ENCODE data around the gene HELZ. TPM values are rescaled to one million over a fixed set of nuclear protein-coding genes. Genes with fewer than 3 reads are reported as not detected.

HELZ gene
- total RNA-seq, 1 donor from 2014 or later: 47.4 TPM

DNA sequence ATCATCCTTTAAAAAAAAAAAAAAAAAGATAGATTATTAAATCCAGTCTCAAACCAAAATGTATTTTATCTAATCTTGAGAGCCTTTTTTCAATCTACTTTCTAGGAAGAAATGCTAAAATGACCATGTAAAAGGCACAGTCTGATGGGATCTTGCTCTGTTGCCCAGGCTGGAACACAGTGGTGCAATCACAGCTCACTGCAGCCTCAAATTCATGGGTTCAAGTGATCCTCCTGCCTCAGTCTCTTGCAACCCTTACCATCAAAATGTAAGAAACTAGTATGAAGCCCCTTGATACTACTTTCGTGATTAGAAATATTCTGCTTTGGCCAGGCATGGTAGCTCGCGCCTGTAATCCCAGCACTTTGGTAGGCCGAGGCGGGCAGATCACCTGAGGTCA lies 70.8 kb downstream of the HELZ start:
- H3K4me3 Mint-ChIP-seq (ENCODE audit: unreplicated experiment): no peak overlapping the region
- H3K9me3 Mint-ChIP-seq (ENCODE audit: unreplicated experiment): no peaks in the 10 kb centered on the region
- H3K27me3 Mint-ChIP-seq (ENCODE audit: unreplicated experiment): no peaks in the 10 kb centered on the region
- TF ChIP-seq, protein P1, sequence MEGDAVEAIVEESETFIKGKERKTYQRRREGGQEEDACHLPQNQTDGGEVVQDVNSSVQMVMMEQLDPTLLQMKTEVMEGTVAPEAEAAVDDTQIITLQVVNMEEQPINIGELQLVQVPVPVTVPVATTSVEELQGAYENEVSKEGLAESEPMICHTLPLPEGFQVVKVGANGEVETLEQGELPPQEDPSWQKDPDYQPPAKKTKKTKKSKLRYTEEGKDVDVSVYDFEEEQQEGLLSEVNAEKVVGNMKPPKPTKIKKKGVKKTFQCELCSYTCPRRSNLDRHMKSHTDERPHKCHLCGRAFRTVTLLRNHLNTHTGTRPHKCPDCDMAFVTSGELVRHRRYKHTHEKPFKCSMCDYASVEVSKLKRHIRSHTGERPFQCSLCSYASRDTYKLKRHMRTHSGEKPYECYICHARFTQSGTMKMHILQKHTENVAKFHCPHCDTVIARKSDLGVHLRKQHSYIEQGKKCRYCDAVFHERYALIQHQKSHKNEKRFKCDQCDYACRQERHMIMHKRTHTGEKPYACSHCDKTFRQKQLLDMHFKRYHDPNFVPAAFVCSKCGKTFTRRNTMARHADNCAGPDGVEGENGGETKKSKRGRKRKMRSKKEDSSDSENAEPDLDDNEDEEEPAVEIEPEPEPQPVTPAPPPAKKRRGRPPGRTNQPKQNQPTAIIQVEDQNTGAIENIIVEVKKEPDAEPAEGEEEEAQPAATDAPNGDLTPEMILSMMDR (IDR thresholded peaks at IDR 0.05; ENCODE audit: partially characterized antibody, unreplicated experiment): no peak
- DNase-seq: no peak
- no peak overlapping the region for H3K27ac Mint-ChIP-seq (ENCODE audit: unreplicated experiment)
- no peaks in the 10 kb centered on the region for H3K36me3 Mint-ChIP-seq (ENCODE audit: unreplicated experiment)
- no peaks in the 10 kb centered on the region for H3K4me1 Mint-ChIP-seq (ENCODE audit: low read depth, unreplicated experiment)

DNA sequence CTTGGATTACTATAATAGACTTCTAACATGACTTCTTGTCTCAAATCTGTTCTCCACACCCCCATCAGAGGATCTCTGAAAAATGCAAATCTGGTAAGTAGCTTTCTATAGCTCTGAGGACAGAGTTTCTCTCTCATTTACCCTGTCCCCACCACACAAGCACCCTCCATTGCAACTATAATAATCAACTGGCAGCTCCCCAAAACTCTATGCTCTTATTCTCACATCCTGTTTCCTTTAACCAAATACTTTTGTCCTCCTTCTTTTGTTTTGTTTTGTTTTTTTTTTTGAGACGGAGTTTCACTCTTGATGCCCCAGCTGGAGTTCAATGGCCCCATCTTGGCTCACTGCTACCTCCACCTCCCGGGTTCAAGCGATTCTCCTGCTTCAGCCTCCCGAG lies 73.4 kb downstream of the HELZ start:
- no peaks in the 10 kb centered on the region for H3K36me3 Mint-ChIP-seq (ENCODE audit: unreplicated experiment)
- no peaks in the 10 kb centered on the region for H3K27me3 Mint-ChIP-seq (ENCODE audit: unreplicated experiment)
- H3K27ac Mint-ChIP-seq (ENCODE audit: unreplicated experiment): no peak overlapping the region
- TF ChIP-seq, protein P1 (IDR thresholded peaks at IDR 0.05; ENCODE audit: partially characterized antibody, unreplicated experiment): no peak
- no peak overlapping the region for H3K4me3 Mint-ChIP-seq (ENCODE audit: unreplicated experiment)
- no peaks in the 10 kb centered on the region for H3K9me3 Mint-ChIP-seq (ENCODE audit: unreplicated experiment)
- no peaks in the 10 kb centered on the region for H3K4me1 Mint-ChIP-seq (ENCODE audit: low read depth, unreplicated experiment)
- no peak for DNase-seq

DNA sequence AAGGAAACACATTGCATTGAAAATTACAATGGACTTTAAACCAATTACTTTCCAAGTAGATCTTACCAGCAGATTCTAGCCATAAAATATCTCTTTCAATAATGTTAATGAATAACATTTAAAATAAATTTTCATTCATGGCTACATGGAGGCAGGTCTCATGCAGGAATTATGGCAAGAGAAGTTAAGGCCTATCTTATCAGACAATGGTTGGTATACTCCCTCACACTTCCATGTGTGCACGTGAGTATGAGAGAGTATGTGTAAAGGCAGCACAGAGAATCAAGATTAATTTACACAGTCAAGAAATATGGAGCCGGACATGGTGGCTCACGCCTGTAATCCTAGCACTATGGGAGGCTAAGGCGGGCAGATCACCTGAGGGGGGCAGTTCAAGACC lies 76.5 kb downstream of the HELZ start:
- H3K36me3 Mint-ChIP-seq (ENCODE audit: unreplicated experiment): no peaks in the 10 kb centered on the region
- TF ChIP-seq, protein P1 (IDR thresholded peaks at IDR 0.05; ENCODE audit: partially characterized antibody, unreplicated experiment): no peak
- H3K27ac Mint-ChIP-seq (ENCODE audit: unreplicated experiment): no peak overlapping the region
- no peak overlapping the region for H3K4me3 Mint-ChIP-seq (ENCODE audit: unreplicated experiment)
- H3K27me3 Mint-ChIP-seq (ENCODE audit: unreplicated experiment): no peaks in the 10 kb centered on the region
- no peaks in the 10 kb centered on the region for H3K4me1 Mint-ChIP-seq (ENCODE audit: low read depth, unreplicated experiment)
- DNase-seq: no peak
- H3K9me3 Mint-ChIP-seq (ENCODE audit: unreplicated experiment): no peaks in the 10 kb centered on the region

DNA sequence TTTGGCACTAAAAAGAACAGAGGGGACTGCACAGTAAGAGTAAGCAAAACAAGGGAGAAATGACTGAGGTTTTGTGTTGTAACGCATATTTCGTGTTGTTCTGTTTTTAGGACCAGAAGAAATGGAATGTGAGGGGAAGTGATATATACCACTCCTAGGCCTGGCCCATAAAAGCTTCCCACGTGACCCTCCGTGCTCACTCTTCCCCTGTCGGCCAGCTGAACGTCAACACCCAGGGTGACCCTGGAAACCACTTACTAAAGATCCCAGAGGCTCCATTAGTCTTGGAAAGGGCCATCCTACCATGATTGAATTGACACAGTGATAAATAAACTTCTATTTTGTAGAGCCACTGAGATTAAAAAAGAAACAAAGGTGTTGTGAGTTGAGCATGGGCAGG lies 79.8 kb downstream of the HELZ start:
- TF ChIP-seq, protein P1 (IDR thresholded peaks at IDR 0.05; ENCODE audit: partially characterized antibody, unreplicated experiment): no peak
- Mint-ChIP-seq H3K36me3 (ENCODE audit: unreplicated experiment) (no peaks in the 10 kb centered on the region), H3K9me3 (ENCODE audit: unreplicated experiment) (no peaks in the 10 kb centered on the region), H3K27me3 (ENCODE audit: unreplicated experiment) (no peaks in the 10 kb centered on the region), H3K27ac (ENCODE audit: unreplicated experiment) (no peak overlapping the region), H3K4me1 (ENCODE audit: low read depth, unreplicated experiment) (peaks cover 11% of the 10 kb centered on the region), H3K4me3 (ENCODE audit: unreplicated experiment) (no peak overlapping the region)
- no peak for DNase-seq

DNA sequence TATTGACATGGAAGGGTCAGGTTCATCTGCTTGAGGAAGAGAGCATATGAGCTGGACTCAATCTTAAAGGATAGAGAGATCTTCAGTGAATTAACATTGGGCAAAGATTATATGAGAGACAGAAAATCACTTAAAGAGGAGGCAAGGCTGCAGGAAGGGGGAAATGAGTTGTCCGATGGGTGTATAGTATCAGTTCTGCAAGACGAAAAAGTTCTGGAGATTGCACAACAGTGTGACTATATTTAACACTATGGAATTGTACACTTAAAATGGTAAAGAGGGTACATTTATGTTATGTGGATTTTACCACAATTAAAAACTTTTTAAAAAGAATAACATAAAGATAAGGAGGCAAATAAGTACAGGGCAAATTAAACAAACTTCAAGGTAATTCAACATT lies 80.7 kb downstream of the HELZ start:
- H3K27me3 Mint-ChIP-seq (ENCODE audit: unreplicated experiment): no peaks in the 10 kb centered on the region
- no peak for DNase-seq
- no peaks in the 10 kb centered on the region for H3K36me3 Mint-ChIP-seq (ENCODE audit: unreplicated experiment)
- TF ChIP-seq, protein P1 (IDR thresholded peaks at IDR 0.05; ENCODE audit: partially characterized antibody, unreplicated experiment): no peak
- no peaks in the 10 kb centered on the region for H3K9me3 Mint-ChIP-seq (ENCODE audit: unreplicated experiment)
- H3K4me1 Mint-ChIP-seq (ENCODE audit: low read depth, unreplicated experiment): peaks cover 11% of the 10 kb centered on the region
- no peak overlapping the region for H3K4me3 Mint-ChIP-seq (ENCODE audit: unreplicated experiment)
- H3K27ac Mint-ChIP-seq (ENCODE audit: unreplicated experiment): no peak overlapping the region
